NCI-H524 (cell line): ENCODE measurements around the gene TFB1M.
"Not testable (repeated sequence)": the region's sequence is repeated elsewhere in the genome, so short reads cannot be mapped to it uniquely, and the experiment has no call there.

Source experiments
- DNase-seq, 2 experiments: peaks; one replicate each; lab custom pipeline; 2025; lab: John Stamatoyannopoulos, UW

The TFB1M gene

DNA sequence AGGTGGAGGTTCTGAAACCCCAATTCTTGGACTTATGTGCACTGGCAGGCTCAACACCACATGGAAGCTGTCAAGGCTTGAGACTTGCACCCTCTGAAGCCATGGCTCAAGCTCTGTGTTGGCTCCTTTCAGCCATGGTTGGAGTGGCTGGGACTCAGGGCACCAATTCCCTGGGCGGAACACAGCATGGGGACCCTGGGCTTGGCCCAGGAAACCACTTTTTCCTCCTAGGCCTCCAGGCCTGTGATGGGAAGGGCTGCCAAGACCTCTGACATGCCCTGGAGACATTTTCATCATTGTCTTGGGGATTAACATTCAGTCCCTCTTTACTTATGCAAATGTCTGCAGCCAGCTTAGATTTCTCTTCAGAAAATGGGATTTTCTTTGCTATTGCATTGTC lies 76.7 kb downstream of the TFB1M start:
- DNase-seq = no peak

DNA sequence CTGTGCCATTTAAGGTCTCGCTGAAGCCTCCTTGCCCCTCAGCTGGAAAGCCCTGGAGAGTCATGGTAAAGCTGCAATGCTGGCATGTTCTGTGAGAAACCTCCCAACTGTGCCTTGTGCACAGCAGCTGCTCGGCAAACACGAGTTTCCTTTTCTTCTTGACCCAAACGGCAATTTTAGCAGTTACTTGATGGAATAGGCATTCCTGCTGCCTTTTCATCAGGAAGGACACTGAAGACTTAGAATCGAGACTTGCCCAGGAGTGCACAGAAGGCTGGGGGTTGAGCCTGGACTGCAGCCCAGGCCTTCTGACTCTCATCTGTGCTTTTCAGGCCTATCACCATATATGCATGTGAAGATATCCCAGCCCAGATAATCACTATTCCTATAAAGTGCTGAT lies 79.2 kb downstream of the TFB1M start:
- DNase-seq = no peak

DNA sequence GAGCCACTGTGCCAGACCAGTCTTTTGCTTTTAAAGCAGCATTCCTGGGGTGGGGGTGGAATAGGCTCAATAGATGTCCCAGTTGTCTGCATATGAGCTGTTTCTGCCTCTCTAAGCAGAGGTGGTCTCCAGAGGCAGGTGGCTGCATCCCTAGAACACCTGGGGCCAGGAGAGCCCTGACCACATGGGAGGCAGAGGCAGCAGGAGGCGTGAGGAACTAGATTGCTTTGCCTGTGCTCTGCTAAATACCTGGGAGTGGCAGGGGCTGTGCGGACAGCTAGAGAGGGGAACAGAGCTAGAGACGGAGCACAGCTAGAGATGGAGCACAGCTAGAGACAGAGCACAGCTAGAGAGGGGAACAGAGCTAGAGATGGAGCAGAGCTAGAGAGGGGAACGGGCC lies 79.6 kb downstream of the TFB1M start:
- DNase-seq = no peak

DNA sequence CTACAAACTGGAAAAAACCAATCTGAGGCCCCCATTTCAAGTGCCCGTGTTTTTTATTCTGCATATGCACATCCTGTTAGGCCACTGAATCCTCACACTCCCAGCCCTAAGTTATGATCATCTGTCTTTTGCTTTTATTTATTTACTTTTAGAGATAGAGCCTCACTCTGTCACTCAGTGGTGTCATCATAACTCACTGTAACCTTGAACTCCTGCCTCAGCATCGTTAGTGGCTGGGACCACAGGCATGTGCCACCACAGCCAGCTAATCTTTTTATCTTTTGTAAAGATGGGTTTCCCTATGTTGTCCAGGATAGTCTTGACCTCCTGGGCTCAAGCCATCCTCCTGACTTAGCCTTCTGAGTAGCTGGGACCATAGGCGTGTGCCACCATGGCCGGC lies 80.1 kb downstream of the TFB1M start:
- DNase-seq = no peak

DNA sequence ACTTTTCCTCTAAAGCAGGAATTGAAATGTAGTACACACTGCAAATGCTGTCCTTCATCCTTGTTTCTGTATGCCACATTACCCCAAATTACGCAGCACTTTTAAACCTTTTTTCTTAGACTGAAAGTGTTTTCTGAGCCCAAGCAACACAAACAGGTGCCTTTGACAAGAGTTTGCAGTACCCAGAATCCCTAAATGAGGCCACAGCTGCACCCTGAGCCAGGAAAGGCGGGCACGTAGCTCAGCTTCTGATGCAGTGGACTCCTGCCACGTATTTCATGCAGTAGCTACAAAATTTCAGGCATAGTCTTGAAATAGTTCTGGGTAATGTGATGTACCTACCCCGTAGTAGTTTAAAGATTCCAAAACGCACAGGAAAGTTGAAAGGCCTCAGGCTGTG lies 81.4 kb downstream of the TFB1M start:
- no peak for DNase-seq

DNA sequence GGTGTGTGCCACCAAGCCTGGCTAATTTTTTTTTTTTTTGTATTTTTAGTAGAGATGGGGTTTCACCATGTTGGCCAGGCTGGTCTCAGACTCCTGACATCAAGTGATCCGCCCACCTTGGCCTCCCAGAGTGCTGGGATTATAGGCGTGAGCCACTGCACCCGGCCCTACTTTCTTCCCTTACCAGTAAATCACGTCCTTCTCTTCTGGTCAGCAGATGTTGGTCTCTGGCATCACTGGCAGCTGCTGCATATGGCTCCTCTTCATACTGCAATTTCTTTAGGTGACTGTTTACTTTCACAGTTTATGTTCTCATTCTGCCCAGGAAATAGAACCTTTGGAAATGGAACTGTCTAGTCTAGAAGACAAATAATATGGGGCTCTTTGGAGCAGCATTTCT lies 83.3 kb downstream of the TFB1M start:
- DNase-seq = peak in 1 of 2 experiments; percentile 55

DNA sequence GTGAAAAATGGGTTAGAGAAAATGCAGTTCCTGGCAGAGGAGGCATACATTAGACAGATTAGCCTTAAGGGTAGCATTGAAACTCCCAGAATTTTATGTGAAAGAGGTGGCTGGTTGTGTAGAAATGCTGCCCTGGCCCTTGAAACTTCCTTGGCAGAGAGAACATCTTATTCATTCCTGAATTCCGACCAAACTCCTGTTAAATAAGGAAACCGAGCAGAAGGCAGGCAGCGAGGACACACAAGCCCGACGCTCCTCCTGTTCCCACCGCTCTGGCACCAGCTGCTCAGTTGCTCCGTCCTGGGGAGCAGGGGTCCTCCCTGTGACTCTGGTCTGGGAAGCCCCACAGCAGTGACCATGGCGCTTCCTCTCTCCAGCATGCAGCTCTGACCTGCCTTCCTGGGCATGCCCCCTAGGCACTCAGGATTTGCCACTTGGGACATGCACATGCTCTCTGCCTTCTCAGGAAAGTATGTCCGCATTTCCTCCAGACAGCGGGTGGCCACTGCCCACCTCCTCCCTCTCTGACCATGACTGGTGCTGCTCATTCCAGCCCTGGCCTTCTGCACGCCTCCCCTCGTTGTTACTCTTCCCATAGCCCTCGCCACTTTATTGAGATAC lies 85.6 kb downstream of the TFB1M start:
- no peak for DNase-seq

DNA sequence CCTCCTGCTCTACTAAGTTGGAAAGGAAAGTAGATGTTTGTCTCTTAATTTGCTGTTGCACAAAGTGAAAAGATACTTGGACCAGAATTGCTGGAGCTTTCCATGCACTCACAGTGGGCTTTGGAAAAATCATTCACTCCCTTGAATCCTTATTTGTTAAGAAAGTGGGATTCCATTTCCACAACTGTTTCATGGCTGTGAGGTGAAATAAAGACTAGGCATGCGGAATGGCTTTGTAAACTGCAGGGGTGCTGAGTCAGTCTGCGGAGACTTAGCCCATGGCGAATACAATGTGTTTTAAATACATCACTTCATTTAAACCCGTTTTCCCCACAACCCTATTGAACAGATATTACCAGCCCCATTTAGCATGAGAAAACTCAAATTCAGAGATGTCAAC lies 87.2 kb downstream of the TFB1M start:
- DNase-seq = no peak

DNA sequence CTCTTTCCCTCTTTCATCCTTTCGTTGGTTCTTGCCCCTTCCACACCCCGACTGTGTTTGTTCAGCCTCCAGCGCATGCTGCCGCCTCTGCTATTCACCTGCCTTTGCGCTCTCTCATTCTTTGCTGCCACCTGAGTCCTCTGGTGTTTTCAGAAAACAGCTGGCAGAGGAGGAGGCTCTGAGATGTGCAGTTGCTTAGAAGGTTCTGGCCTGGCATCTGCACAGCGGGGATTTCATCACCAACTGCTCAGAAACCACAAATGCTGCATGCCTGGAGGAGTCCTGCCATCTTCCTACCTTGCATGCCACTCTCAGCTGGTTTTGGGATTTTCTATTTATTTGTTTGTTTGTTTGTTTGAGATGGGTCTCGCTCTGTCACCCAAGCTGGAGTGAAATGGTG lies 89.7 kb downstream of the TFB1M start:
- no peak for DNase-seq

DNA sequence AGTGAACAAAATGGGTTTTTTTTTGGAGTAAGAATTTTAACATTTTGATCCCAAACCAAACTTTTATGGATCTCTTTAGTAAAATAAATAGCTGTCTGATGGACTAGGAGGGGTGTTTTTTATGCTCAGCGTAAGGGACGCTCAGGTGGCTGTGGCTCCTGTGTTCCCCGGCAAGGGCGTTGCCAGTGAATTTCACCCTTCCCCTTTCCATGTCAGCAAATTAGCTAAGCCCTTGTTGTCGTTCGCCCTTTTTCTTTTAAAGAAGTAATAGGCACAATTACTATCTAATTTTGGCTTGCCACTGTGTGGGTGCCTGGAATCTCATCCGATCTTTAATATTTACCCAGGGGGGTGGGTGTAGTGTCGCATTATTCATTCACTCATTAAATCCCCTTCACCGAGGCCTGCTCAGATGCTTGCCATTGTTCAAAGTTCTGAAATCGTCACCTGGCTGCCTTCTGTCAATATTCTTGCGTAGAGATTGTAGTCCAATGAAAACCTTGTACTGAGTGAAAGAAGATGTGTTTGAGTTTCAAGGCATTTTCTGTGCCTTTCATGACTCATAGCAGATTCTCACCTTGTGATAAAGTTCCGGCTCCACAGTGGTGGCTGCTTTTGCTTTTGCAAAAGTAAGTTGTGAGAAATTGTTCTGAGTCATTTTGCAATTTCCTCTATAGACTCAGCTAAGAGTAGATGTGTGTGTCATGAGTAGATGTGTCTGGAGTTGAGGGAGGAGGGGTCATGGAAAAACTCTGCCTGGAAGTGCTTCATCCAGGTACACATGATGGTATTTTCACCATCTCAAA lies 90.4 kb downstream of the TFB1M start:
- DNase-seq = no peak

DNA sequence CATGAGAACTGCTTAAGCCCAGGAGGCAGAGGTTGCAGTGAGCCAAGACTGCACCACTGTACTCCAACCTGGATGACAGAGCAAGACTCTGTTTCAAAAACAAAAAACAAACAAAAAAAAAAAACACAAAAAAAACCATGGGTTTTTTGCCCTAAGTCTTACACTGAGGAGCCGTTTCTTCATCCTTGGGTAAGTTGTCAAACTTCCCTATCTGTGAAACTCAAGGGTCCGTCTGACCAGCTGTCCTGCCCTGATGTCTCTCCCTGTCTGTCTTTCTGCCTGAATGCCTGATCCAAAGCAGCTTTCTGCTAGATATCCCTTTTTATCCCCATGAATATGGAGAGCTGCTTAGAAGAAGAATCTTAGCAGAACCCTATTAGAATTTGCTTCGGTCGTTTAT lies 91.8 kb downstream of the TFB1M start:
- DNase-seq = no peak

DNA sequence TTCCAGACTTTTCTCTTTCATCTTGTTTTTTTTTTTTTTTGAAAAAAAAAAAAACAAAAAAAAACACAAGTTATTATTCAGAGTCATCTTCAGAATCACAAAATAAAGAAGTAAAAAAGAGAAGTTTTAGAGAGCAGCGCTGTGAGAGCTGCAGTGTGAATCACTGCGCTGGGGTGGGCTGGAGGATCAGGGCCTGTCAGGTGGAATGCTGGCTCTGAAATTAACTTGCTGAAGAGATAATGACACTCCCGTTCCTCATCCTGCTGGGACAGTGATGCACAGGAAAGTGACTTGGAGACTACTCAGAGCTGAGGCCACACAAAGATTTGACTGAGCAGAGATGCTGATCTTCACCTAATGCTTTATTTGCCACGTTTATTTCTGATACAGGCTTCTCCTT lies 93.2 kb downstream of the TFB1M start:
- no peak for DNase-seq

DNA sequence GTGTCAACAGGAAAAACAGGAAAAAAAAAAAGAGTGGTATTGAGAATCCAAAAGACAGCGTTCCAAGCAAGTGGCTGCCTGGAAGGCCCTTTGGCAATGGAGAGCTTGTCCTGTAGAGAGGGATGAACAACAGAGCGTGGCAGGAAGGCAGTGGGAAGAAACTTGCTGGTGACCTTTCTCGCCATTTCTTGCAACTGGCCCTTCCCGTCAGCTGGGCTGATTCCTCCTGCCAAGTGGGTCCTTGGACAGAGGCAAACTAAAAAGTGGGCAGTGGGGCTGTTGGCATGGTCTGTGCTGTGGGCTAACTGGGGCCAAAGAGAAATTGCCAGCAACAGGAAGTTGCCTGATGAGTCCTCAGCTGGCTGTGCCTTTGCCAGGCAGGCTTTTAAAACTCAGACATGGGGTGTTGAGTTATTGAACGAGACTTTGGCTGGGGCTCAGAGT lies 94.4 kb downstream of the TFB1M start:
- no peak for DNase-seq

DNA sequence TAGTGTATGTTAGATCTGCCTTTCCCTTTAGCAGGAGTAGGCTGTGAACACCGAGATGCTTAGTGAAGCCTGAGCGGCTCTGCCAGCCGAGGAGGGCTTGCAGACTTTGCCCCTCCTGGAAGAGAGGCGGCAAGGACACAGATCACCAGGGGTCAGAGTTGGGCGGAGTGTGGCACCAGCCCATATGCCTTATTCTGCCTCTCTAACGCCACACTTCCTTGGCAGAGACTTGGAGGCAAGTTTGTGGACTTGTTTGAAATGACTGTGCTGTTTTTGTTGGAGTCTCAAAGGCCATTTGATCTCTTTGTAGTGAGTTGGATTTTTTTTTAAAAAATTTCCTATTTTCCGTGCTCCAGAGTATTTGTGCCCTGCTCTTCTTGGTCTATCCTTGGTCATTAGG lies 95.0 kb downstream of the TFB1M start:
- DNase-seq = no peak

DNA sequence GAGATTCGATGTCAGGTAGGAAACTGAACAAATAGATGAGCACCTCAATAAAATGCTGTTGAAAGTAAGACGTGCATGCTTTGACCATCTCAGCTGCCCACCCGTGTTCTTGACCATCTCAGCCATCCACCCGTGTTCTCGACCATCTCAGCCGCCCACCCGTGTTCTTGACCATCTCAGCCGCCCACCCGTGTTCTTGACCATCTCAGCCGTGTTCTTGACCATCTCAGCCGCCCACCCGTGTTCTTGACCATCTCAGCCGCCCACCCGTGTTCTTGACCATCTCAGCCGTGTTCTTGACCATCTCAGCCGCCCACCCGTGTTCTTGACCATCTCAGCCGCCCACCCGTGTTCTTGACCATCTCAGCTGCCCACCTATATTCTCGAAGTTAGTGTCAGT lies 95.6 kb downstream of the TFB1M start:
- DNase-seq = not testable (repeated sequence)

DNA sequence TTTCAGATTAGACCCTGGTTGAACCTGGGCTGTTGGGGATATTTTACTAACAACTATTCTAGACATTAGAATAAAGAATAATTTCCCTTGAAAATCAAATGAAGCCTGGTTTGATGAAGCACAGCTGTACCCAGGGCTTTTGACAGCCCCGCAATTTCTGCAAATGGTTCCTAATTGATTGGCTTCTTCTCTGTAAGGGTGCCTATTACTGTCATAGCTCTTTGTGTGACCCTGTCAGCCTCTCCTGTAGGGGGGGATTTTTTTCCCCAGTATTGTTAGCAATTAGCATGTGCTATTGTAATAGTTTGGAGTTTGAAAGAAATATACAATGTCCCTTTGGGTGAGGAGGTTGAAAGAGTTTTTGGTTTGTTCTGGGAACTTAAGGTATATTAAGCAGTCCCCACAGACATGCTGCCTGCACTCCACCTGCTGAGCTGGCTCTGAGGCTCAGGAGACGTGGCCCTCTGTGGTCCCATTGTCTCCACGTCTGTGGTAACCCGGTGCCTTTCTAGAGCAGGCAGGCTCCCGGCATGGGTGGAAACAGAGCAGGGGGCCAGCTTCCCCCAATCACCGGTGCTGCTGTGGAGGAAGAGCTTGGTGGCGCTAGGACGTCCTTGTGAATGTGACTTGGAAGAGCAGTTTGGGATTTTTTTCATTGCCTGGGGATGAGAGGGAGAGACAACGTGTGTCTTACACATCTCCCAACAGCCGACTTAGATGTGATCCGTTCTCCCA lies 97.8 kb downstream of the TFB1M start:
- DNase-seq = no peak

DNA sequence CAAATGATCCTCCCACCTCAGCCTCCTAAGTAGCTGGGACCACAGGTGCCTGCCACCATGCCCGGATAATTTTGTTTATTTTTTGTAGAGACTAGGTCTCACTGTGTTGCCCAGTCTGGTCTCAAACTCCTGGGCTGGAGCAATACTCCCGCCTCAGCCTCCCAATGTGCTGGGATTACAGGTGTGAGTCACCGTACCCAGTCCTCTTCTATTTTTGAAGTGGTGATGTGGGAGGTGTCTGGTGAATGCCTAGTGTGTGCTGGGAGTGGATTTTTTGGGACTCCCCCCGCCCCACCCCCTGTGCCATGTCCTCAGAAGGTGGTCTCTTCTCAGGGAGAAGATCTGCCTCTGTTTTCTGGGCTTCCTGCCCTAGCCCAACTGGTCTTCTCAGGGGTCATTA lies 98.4 kb downstream of the TFB1M start:
- no peak for DNase-seq

DNA sequence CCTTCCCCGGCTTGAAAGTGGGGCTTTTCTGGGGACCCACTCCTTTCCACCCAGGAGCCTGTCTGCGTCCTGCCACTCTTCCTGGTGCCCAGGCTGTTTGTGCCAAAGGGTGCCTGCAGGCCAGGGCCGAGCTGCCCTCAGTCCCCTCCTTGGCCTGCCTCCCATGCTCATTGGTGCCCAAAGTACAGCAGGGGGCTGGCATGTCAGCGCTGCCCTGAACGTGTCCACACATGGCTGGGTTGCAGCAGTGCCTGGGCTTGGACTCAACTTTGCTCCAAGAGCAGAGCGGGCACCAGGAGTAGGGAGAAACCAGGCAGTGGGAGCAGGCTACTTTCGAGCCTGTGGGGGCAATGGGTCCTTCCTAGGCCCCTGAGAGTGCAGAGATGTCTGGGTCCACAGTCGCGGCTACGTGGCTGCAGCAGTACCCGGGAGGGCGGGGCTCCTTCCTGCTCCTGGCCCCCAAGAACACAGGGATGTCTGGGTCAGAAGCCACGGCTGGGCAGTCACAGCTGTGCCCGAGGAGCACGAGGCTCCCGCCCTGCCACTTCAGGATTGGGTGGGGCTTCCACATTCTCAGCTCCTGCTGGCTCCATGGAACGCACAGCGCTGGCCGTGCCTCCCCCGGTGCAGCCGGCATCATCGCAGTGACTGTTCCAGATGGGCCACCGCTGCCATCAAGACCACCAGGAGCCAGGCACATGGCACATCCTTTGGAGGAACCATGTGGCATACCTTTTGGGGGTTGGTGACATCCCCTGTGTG lies 100.5 kb downstream of the TFB1M start:
- peak; percentile 48 to 68 for DNase-seq

DNA sequence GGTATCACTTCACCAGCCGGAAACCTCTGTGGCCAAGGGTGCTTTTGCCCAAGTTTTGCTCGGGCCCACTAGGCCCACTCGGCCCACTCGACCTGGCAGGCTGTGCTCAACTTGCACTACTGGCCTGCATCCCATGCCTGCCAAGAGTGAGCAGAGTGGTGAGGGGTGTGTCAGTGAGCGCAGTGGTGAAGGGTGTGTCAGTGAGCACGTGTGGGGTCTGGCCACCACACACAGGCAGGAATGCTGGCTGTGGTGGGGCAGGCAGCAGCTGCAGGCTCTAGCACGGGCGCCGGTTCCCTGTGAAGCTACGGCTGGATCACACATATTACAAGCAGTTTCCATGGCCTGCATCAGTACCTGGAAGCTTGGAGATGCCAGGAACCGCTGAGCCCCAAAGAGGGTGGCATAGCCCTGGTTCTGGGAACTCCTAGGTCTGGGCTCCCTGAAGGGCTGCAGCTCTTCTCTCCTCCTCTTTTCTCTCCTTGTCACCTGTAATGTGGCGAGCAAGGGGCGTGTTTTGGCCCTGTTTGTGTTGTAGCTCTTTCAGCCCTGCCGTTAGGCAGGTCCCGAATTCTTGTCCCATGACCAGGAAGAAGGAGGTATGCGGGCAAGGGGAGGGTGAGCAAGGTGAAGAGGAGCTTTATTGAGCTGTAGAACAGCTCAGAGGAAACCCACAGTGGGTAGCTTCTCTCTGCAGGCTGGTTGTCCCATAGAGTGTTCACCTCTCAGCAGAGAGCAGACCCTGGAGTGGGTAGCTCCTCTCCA lies 101.5 kb downstream of the TFB1M start:
- no peak for DNase-seq

DNA sequence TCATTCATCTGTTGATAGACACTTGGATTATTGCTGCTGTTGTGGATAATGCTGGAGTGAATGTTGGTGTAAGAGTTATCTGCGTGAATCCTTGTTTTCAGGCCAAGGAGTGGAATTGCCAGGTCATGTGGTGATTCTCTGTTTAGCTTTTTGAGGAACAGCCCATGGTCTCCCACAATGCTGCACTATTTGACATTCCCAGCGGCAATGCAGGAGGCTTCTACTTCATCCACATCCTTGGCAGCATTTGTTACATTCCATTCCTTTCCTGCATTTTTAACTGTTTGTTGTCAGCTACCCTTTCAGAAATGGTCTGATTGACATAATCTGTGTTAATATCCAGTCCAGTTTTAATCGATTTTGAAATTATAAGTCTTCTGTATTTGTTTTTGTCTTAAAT lies 102.2 kb downstream of the TFB1M start:
- no peak for DNase-seq

DNA sequence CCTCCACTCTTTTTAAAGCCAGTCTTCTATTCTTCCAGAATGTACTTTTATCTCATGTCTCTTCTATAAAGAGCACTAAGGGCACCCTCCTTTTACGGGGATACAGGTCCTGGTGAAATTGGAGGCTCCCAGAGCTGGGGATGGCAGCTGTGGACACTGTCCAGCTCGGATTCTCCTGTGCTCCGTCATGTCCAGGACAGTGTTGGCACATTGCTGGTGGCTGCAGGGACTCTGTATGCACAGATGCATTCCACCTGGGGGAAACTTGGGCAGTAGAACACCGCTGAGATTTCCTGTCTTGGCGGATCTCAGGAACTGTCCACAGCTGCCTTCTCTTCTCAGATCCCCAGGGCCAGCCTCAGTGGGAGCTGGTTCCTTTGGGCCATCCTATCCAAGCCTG lies 107.1 kb downstream of the TFB1M start:
- no peak for DNase-seq
